Measurements from ENCODE around the gene TAF4. TPM values are rescaled to one million over a fixed set of nuclear protein-coding genes. Genes with fewer than 3 reads are reported as not detected.

The TAF4 gene
- polyA plus RNA-seq, 4 donors = 4.6 to 18.3 (median 7.9) TPM

- Histone ChIP-seq H3K4me1 (ENCODE audit: control insufficient read depth in 3 of 3, insufficient read depth in 2 of 3, low read depth in 1 of 3, low read length in 2 of 3) (no peaks in the 10 kb centered on the region), H3K36me3 (ENCODE audit: control insufficient read depth in 3 of 3, insufficient read depth in 2 of 3, low read depth in 1 of 3, low read length in 3 of 3) (peaks cover 0 to 18% (median 0%) of the 10 kb centered on the region in 3 donors), H3K9me3 (ENCODE audit: control insufficient read depth in 2 of 2, insufficient read depth in 1 of 2, low read depth in 1 of 2, low read length in 1 of 2) (no peaks in the 10 kb centered on the region), H3K4me3 (ENCODE audit: low read depth in 1 of 3, low read length in 3 of 3) (no peak overlapping the region), H3K27me3 (ENCODE audit: control insufficient read depth in 3 of 3, insufficient read depth in 3 of 3, low read length in 3 of 3) (no peaks in the 10 kb centered on the region), H3K27ac (ENCODE audit: low read depth in 1 of 3, low read length in 2 of 3) (no peak overlapping the region)
- FAIRE-seq (no peak), DNase-seq (no peak)
- WGBS, 3 donors = 94 to 96% (median 96%) methylated on average over 15 of the region's 15 CpGs
Observed at GRCh38 chr20:62046431-62046830, 19.2 kb downstream of the TAF4 start.

DNA sequence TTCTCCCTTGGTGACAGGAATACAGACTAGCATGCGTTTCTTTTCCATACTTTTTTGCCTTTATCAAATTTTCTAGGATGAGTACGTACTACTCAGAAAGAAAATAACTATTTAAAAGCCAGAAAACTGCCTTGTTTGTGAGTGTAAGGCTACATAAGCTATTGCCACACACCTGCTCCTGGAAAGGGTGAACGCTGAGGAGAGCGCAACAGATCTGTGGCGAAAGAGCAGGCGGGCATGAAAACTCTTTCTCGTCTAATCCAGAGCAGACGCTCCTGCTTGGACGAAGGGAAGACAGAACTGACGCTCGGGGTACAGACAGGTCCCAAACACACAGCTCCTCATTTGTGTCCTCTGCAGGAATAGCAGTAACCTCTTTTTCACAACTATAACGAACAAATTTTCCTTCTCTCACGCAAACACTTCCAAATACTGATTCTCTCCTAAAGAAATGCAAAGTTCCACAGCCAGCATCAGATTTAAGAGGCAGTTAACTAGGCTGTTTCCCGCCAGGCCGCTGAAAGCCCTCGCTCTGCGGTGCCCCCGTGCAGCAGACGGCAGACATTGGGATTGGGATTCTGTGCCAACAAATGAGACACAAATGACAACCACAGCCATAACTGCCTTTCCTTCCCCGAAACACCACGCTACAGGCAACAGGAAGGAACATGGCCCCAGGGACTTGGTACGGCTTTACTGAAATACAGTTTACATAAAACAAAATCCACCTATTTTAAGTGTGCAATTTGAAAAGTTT, 20.0 kb downstream of the TAF4 start:
- Histone ChIP-seq H3K4me1 (ENCODE audit: control insufficient read depth in 3 of 3, insufficient read depth in 2 of 3, low read depth in 1 of 3, low read length in 2 of 3) (no peaks in the 10 kb centered on the region), H3K27me3 (ENCODE audit: control insufficient read depth in 3 of 3, insufficient read depth in 3 of 3, low read length in 3 of 3) (no peaks in the 10 kb centered on the region), H3K36me3 (ENCODE audit: control insufficient read depth in 3 of 3, insufficient read depth in 2 of 3, low read depth in 1 of 3, low read length in 3 of 3) (peaks cover 0 to 18% (median 0%) of the 10 kb centered on the region in 3 donors), H3K4me3 (ENCODE audit: low read depth in 1 of 3, low read length in 3 of 3) (no peak overlapping the region), H3K27ac (ENCODE audit: low read depth in 1 of 3, low read length in 2 of 3) (no peak overlapping the region), H3K9me3 (ENCODE audit: control insufficient read depth in 2 of 2, insufficient read depth in 1 of 2, low read depth in 1 of 2, low read length in 1 of 2) (no peaks in the 10 kb centered on the region)
- 88 to 92% (median 92%) methylated on average over 22 of the region's 22 CpGs for WGBS, 3 donors
- FAIRE-seq (no peak), DNase-seq (no peak)

- WGBS, 3 donors = 92 to 93% (median 92%) methylated on average over 20 of the region's 20 CpGs
- no peak overlapping the region for H3K27ac ChIP-seq (ENCODE audit: low read depth in 1 of 3, low read length in 2 of 3)
- H3K4me3 ChIP-seq (ENCODE audit: low read depth in 1 of 3, low read length in 3 of 3) = no peak overlapping the region
- FAIRE-seq (no peak), DNase-seq (no peak)
- H3K27me3 ChIP-seq (ENCODE audit: control insufficient read depth in 3 of 3, insufficient read depth in 3 of 3, low read length in 3 of 3) = no peaks in the 10 kb centered on the region
- H3K36me3 ChIP-seq (ENCODE audit: control insufficient read depth in 3 of 3, insufficient read depth in 2 of 3, low read depth in 1 of 3, low read length in 3 of 3) = peaks cover 0 to 20% (median 0%) of the 10 kb centered on the region in 3 donors
- no peaks in the 10 kb centered on the region for H3K4me1 ChIP-seq (ENCODE audit: control insufficient read depth in 3 of 3, insufficient read depth in 2 of 3, low read depth in 1 of 3, low read length in 2 of 3)
- no peaks in the 10 kb centered on the region for H3K9me3 ChIP-seq (ENCODE audit: control insufficient read depth in 2 of 2, insufficient read depth in 1 of 2, low read depth in 1 of 2, low read length in 1 of 2)
Observed at GRCh38 chr20:62045118-62045517, 20.6 kb downstream of the TAF4 start.

- Histone ChIP-seq H3K9me3 (ENCODE audit: control insufficient read depth in 2 of 2, insufficient read depth in 1 of 2, low read depth in 1 of 2, low read length in 1 of 2) (no peaks in the 10 kb centered on the region), H3K27ac (ENCODE audit: low read depth in 1 of 3, low read length in 2 of 3) (no peak overlapping the region), H3K4me3 (ENCODE audit: low read depth in 1 of 3, low read length in 3 of 3) (no peak overlapping the region), H3K27me3 (ENCODE audit: control insufficient read depth in 3 of 3, insufficient read depth in 3 of 3, low read length in 3 of 3) (no peaks in the 10 kb centered on the region), H3K4me1 (ENCODE audit: control insufficient read depth in 3 of 3, insufficient read depth in 2 of 3, low read depth in 1 of 3, low read length in 2 of 3) (no peaks in the 10 kb centered on the region), H3K36me3 (ENCODE audit: control insufficient read depth in 3 of 3, insufficient read depth in 2 of 3, low read depth in 1 of 3, low read length in 3 of 3) (peaks cover 0 to 20% (median 0%) of the 10 kb centered on the region in 3 donors)
- WGBS, 3 donors = 52 to 73% (median 71%) methylated on average over 6 of the region's 6 CpGs
- DNase-seq (no peak), FAIRE-seq (no peak)
Observed at GRCh38 chr20:62044631-62045030, 21.1 kb downstream of the TAF4 start.

DNA sequence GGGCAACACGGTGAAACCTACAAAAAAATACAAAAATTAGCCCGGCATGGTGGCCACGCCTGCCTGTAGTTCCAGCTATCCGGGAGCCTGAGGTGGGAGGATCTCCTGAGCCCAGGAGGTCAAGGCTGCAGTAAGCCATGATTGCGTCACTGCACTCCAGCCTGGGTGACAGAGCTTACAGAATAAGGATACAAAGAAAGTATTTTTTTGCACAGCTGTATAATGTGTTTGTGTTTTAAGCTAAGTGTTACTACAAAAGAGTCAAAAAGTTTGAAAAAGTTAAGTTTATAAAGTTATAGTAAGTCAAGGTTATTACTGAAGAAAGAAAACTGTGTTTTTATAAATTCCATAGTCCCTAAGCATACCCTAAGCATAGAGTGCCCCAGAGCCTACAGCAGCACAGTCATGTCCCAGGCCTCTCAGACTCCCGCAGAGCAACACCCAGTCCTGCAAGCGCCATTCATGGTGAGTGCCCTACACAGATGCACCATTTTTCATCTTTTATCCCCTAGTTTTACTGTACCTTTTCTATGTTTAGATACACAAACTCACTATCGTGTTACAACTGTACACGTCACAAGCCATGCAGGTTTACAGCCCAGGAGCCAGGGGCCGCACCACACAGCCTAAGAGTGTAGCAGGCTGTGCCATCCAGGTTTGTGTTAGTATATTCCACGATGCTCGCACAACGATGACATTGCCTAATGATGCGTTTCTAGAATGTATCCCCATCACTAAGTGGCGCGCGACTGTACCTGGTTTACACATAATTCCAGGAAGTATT, 22.4 kb downstream of the TAF4 start:
- no peak for DNase-seq
- Histone ChIP-seq H3K4me1 (ENCODE audit: control insufficient read depth in 3 of 3, insufficient read depth in 2 of 3, low read depth in 1 of 3, low read length in 2 of 3) (no peaks in the 10 kb centered on the region), H3K4me3 (ENCODE audit: low read depth in 1 of 3, low read length in 3 of 3) (no peak overlapping the region), H3K36me3 (ENCODE audit: control insufficient read depth in 3 of 3, insufficient read depth in 2 of 3, low read depth in 1 of 3, low read length in 3 of 3) (peaks cover 0 to 18% (median 0%) of the 10 kb centered on the region in 3 donors), H3K27ac (ENCODE audit: low read depth in 1 of 3, low read length in 2 of 3) (no peak overlapping the region), H3K9me3 (ENCODE audit: control insufficient read depth in 2 of 2, insufficient read depth in 1 of 2, low read depth in 1 of 2, low read length in 1 of 2) (no peaks in the 10 kb centered on the region), H3K27me3 (ENCODE audit: control insufficient read depth in 3 of 3, insufficient read depth in 3 of 3, low read length in 3 of 3) (no peaks in the 10 kb centered on the region)
- FAIRE-seq = no peak
- WGBS, 3 donors = 80 to 89% (median 82%) methylated on average over 17 of the region's 17 CpGs

DNA sequence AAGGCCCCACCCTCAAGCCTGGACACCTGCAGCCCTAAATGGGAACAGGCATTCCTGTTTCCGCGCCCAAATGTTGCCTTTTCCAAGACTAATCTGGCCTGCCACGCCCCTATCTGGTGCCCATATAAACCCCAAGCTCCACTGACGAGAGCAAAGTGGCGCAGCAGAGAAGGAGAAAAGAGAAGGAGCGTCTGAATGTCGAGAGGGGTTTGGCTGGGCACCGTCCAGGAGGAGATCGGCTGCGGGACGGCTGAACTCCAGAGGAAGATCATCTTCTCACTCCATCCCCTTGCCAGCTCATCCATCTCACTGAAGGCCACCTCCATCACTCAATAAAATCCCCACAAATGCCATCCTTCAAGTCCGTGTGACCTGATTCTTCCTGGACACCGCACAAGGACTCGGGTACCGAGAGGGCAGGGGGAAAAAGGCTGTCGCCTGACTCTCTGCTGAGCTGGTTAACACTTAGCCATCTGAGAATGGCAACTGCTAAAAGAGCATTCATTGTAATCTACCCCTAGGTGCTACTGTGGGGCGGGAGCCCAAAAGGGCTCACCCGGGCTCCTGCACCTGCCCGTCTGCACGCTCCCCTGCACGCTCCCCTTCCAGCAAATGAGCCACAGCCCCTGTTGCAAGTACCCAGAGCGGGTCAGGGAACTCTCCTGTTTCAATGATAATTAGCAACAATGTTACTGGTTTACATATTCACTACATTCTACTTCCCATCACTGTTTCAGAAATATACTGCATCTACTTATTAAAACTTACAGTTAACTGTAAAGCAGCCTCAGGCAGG, 23.5 kb downstream of the TAF4 start:
- Histone ChIP-seq H3K9me3 (ENCODE audit: control insufficient read depth in 2 of 2, insufficient read depth in 1 of 2, low read depth in 1 of 2, low read length in 1 of 2) (peaks cover 0 to 4% of the 10 kb centered on the region in 2 donors), H3K4me3 (ENCODE audit: low read depth in 1 of 3, low read length in 3 of 3) (no peak overlapping the region), H3K36me3 (ENCODE audit: control insufficient read depth in 3 of 3, insufficient read depth in 2 of 3, low read depth in 1 of 3, low read length in 3 of 3) (peaks cover 0 to 16% (median 0%) of the 10 kb centered on the region in 3 donors), H3K4me1 (ENCODE audit: control insufficient read depth in 3 of 3, insufficient read depth in 2 of 3, low read depth in 1 of 3, low read length in 2 of 3) (no peaks in the 10 kb centered on the region), H3K27ac (ENCODE audit: low read depth in 1 of 3, low read length in 2 of 3) (no peak overlapping the region), H3K27me3 (ENCODE audit: control insufficient read depth in 3 of 3, insufficient read depth in 3 of 3, low read length in 3 of 3) (no peaks in the 10 kb centered on the region)
- FAIRE-seq (no peak), DNase-seq (no peak)
- 92 to 95% (median 94%) methylated on average over 22 of the region's 22 CpGs for WGBS, 3 donors

- no peak for DNase-seq
- Histone ChIP-seq H3K27ac (ENCODE audit: low read depth in 1 of 3, low read length in 2 of 3) (no peak overlapping the region), H3K4me1 (ENCODE audit: control insufficient read depth in 3 of 3, insufficient read depth in 2 of 3, low read depth in 1 of 3, low read length in 2 of 3) (no peaks in the 10 kb centered on the region), H3K4me3 (ENCODE audit: low read depth in 1 of 3, low read length in 3 of 3) (no peak overlapping the region), H3K36me3 (ENCODE audit: control insufficient read depth in 3 of 3, insufficient read depth in 2 of 3, low read depth in 1 of 3, low read length in 3 of 3) (peaks cover 0 to 13% (median 0%) of the 10 kb centered on the region in 3 donors), H3K27me3 (ENCODE audit: control insufficient read depth in 3 of 3, insufficient read depth in 3 of 3, low read length in 3 of 3) (no peaks in the 10 kb centered on the region), H3K9me3 (ENCODE audit: control insufficient read depth in 2 of 2, insufficient read depth in 1 of 2, low read depth in 1 of 2, low read length in 1 of 2) (peaks cover 0 to 6% of the 10 kb centered on the region in 2 donors)
- 89 to 96% (median 93%) methylated on average over 13 of the region's 13 CpGs for WGBS, 3 donors
- FAIRE-seq = no peak
Observed at GRCh38 chr20:62040933-62041332, 24.7 kb downstream of the TAF4 start.

GRCh38 chr20:62040381-62040922, 25.2 kb downstream of the TAF4 start:
- Histone ChIP-seq H3K9me3 (ENCODE audit: control insufficient read depth in 2 of 2, insufficient read depth in 1 of 2, low read depth in 1 of 2, low read length in 1 of 2) (peaks cover 0 to 7% of the 10 kb centered on the region in 2 donors), H3K27ac (ENCODE audit: low read depth in 1 of 3, low read length in 2 of 3) (no peak overlapping the region), H3K4me1 (ENCODE audit: control insufficient read depth in 3 of 3, insufficient read depth in 2 of 3, low read depth in 1 of 3, low read length in 2 of 3) (no peaks in the 10 kb centered on the region), H3K36me3 (ENCODE audit: control insufficient read depth in 3 of 3, insufficient read depth in 2 of 3, low read depth in 1 of 3, low read length in 3 of 3) (peaks cover 0 to 13% (median 0%) of the 10 kb centered on the region in 3 donors), H3K4me3 (ENCODE audit: low read depth in 1 of 3, low read length in 3 of 3) (no peak overlapping the region), H3K27me3 (ENCODE audit: control insufficient read depth in 3 of 3, insufficient read depth in 3 of 3, low read length in 3 of 3) (no peaks in the 10 kb centered on the region)
- 93 to 95% (median 94%) methylated on average over 25 of the region's 25 CpGs for WGBS, 3 donors
- FAIRE-seq (no peak), DNase-seq (no peak)

Measured in small intestine (tissue), 7 donors.